Measurements from ENCODE around the gene SUOX. TPM values are rescaled to one million over a fixed set of nuclear protein-coding genes. Genes with fewer than 3 reads are reported as not detected.

The SUOX gene
- total RNA-seq, 1 experiment from 2014 or later, result 23.2 TPM

- H3K27me3 Mint-ChIP-seq (ENCODE audit: low read depth), result no peaks in the 10 kb centered on the region
- DNase-seq (ENCODE audit: low spot score) (no peak), ATAC-seq (no peak)
- no peak overlapping the region for H3K27ac Mint-ChIP-seq
- POLR2A ChIA-PET, result no interaction called here
- no peaks in the 10 kb centered on the region for H3K9me3 Mint-ChIP-seq
- no peak overlapping the region for H3K4me3 Mint-ChIP-seq
- H3K36me3 Mint-ChIP-seq, result peaks cover 34% of the 10 kb centered on the region
- TF ChIP-seq MAX (CRISPR knock-in tag; IDR thresholded peaks at IDR 0.05), result no peak
- no peak for TF ChIP-seq ZBTB43 (CRISPR knock-in tag; IDR thresholded peaks at IDR 0.05)
- peaks cover 2% of the 10 kb centered on the region; the same call in 1 of the 2 replicates for H3K4me1 Mint-ChIP-seq
- CTCF ChIA-PET, result interaction anchor here (1.3 kb wide), 1 partner anchor 35 kb away, joined by 4 read pairs; the partner anchor contains the start of gene SUOX
These were observed 34.9 kb downstream of the SUOX start for GRCh38 chr12:56031987-56032386.

- H3K27me3 Mint-ChIP-seq (ENCODE audit: low read depth), result no peaks in the 10 kb centered on the region
- no peaks in the 10 kb centered on the region for H3K9me3 Mint-ChIP-seq
- peaks cover 16% of the 10 kb centered on the region for H3K4me1 Mint-ChIP-seq
- ATAC-seq, result no peak
- CTCF ChIA-PET, result no interaction called here
- no peak overlapping the region for H3K4me3 Mint-ChIP-seq
- TF ChIP-seq STAT6 (CRISPR knock-in tag; conservative IDR thresholded peaks at IDR 0.05; ENCODE audit: low read depth), result no peak
- no peak for TF ChIP-seq FOXJ3 (CRISPR knock-in tag; IDR thresholded peaks at IDR 0.05; ENCODE audit: borderline replicate concordance)
- no peak for TF ChIP-seq E2F4 (CRISPR knock-in tag; IDR thresholded peaks at IDR 0.05; ENCODE audit: borderline replicate concordance, low read depth)
- TF ChIP-seq MLX (CRISPR knock-in tag; IDR thresholded peaks at IDR 0.05), result no peak
- no peak for TF ChIP-seq E2F1 (CRISPR knock-in tag; IDR thresholded peaks at IDR 0.05)
- no peak for TF ChIP-seq NFYB (CRISPR knock-in tag; conservative IDR thresholded peaks at IDR 0.05; ENCODE audit: low read depth)
- TF ChIP-seq SOX15 (CRISPR knock-in tag; IDR thresholded peaks at IDR 0.05), result no peak
- TF ChIP-seq ZNF232 (CRISPR knock-in tag; IDR thresholded peaks at IDR 0.05), result no peak
- TF ChIP-seq NR3C1 (CRISPR knock-in tag; conservative IDR thresholded peaks at IDR 0.05; ENCODE audit: low read depth), result no peak
- no peak for TF ChIP-seq CDX4 (CRISPR knock-in tag; IDR thresholded peaks at IDR 0.05; ENCODE audit: borderline replicate concordance)
- no peak for TF ChIP-seq ATF2 (CRISPR knock-in tag; IDR thresholded peaks at IDR 0.05; ENCODE audit: borderline replicate concordance, low read depth)
- POLR2A ChIA-PET, result interaction anchor here (0.6 kb wide), 1 partner anchor 20 kb away, joined by 4 read pairs; no protein-coding TSS in a partner anchor
- H3K27ac Mint-ChIP-seq, result no peak overlapping the region
- H3K36me3 Mint-ChIP-seq, result peaks cover 20% of the 10 kb centered on the region
- DNase-seq (ENCODE audit: low spot score), result no peak
These were observed 37.7 kb downstream of the SUOX start for GRCh38 chr12:56034586-56035332.
